RWPE1 (cell line): ENCODE measurements around the gene EIPR1.

Experiments used
- CTCF ChIA-PET: fragments of 350-600 bp; sonication (Branson Sonifier 250); formaldehyde crosslinking; extraction: SDS; loops from one replicate; lab custom pipeline; 2021; lab: Yijun Ruan, JAX
- POLR2A ChIA-PET: fragments of 400-600 bp; formaldehyde crosslinking; extraction: SDS; loops from one replicate; lab custom pipeline; 2020; ENCODE audit warnings: antibody characterized with exemption; ENCODE audit not compliant: low non-redundant PET; lab: Yijun Ruan, JAX
- DNase-seq: peaks from one replicate; pipeline ENCODE4 v3.0.0; 2012; ENCODE audit warnings: low spot score
- H3K27ac ChIP-seq: fragments of 450-650 bp; 2 replicates; pipeline ENCODE4 v1.5.1; 2017
- CTCF ChIP-seq: fragments of 450-650 bp; conservative IDR thresholded peaks from 2 replicates; pipeline ENCODE4 v1.5.1; 2017; ENCODE audit warnings: low read depth, mild to moderate bottlenecking

EIPR1 gene

GRCh38 chr2:3149441-3150217, 228.0 kb downstream of the EIPR1 start:
- DNase-seq = no peak
- H3K27ac ChIP-seq = no peak overlapping the region
- TF ChIP-seq CTCF = no peak
- POLR2A ChIA-PET = no interaction called here
- CTCF ChIA-PET = no interaction called here

DNA sequence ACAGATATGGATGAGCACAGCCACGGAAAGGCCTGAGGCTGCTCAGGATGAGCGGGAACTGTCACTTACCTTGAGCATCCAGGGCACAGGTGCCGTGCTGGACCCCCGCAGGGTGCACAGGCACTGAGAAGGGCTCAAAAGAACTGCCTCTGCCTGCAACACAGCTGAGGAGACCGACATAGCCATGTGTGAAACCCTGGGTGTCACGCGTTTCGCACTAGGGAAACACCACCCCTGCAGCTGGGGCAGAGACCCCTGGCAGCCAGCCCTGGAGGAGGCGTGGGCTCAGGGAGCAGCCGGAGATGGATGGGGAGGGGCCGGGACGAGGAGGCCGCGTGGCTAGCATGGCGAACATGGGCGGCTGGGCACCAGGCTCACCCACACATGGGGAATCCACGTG, 228.9 kb downstream of the EIPR1 start:
- no peak for TF ChIP-seq CTCF
- no peak for DNase-seq
- CTCF ChIA-PET = no interaction called here
- POLR2A ChIA-PET = no interaction called here
- H3K27ac ChIP-seq = no peak overlapping the region

DNA sequence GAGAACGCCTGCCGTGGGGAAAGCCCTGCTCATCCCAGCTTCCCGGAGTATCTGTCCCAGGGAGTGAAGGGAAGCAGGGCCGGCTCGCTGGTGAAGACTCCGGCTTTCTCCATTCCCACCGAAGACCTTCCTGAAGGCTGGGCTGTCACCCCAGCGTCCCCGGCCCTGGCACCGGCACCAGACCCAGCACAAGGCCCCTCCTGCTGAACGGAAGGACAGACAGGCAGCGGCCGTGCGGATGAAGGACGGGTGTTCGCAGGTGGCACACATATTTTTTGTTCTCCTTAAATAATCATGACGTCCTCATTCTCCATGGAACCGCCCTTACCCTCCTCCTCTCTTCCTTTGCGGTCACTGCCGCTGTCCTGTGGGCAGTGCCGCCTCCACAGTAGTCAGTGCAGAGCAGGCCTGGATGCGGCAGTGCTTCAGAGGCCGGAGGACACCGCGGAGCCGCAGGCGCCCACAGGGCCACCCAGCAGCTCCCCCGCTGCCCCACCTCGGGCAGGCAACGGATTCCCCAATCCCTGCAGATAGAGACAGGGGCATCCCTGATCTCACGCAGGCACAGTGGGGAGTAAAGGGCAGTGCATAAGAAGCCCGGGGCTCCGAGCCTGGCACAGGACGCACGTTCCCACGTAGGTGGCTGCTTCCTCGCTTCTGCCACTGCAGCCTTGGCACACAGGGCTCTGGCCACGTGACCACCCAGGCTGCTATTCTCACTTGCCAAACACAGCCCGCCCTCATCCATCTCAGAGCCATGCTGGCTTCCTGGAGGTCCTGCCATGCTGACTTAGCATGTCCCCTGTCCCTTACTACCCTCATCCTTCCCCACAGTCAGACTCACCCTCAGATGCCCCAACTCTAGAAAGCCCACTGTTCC, 229.7 kb downstream of the EIPR1 start:
- ChIA-PET POLR2A (no interaction called here), CTCF (no interaction called here)
- DNase-seq = no peak
- H3K27ac ChIP-seq = no peak overlapping the region
- TF ChIP-seq CTCF = no peak

DNA sequence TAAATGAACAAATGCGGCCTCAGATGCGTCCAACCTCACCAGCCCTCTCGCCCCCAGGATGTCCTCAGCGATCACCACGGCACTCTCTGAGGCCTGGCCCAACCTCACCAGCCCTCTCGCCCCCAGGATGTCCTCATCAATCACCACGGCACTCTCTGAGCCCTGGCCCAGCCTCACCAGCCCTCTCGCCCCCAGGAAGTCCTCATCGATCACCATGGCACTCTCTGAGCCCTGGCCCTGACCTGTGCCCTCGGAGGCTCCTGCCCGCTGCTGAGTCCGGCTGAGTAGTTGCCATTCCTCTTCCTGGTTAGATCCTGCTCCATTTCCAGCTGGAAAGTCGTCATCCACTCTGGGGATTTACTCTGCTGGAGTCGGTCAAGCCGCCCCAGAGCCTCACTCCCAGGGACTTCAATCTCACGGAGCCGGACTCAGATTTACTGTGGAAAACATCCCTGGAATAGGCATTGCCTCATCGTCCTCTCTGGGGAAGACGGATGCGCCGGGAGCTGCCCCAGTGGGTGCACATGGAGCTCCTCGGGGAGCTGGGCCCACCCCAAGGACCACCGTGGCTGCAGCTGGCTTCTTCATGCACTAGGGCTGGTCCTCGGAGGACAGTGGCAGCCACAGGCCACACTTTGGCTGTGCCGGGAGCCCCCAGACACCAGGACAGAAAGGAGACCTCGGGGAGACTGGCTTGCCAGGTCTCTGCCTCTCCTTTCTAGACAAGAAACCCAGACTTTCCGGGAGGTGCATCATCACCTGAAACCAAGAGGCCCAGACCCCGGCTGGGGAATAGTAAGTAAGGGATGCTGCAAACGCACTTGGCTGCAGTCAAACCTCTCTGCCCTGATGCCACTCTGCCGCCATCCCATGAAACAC, 230.6 kb downstream of the EIPR1 start:
- no peak for TF ChIP-seq CTCF
- ChIA-PET POLR2A (no interaction called here), CTCF (no interaction called here)
- DNase-seq = no peak
- no peak overlapping the region for H3K27ac ChIP-seq

DNA sequence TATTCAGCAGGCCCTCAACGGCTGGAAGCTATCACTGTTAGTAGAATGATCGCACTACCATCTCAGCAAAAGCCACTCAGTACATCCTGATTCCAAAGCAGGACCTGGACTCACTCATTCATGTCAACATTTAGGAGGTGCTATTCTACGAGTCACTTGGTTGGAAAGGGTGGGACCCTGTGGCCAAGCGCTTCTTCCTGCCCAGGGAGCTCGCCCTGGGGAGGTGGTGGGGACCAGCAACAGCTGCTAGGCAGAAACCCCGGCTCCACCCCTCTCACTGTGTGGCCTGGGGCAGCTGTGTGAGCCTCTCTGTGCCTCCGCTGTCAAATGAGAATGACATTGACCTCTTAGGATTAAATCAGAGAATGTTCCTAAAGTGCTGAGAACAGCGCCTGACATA, 231.4 kb downstream of the EIPR1 start:
- no peak overlapping the region for H3K27ac ChIP-seq
- ChIA-PET CTCF (no interaction called here), POLR2A (no interaction called here)
- DNase-seq = no peak
- TF ChIP-seq CTCF = no peak

GRCh38 chr2:3145471-3146021, 232.1 kb downstream of the EIPR1 start:
- TF ChIP-seq CTCF = no peak
- DNase-seq = no peak
- no peak overlapping the region for H3K27ac ChIP-seq
- ChIA-PET CTCF (no interaction called here), POLR2A (no interaction called here)
